ENCODE measurements around the gene EYS. TPM values are rescaled to one million over a fixed set of nuclear protein-coding genes. Genes with fewer than 3 reads are reported as not detected.

The EYS gene
- total and polyA plus RNA-seq, 2 of the 8 experiments (the other 6 are each of a cell fraction or from before 2014, with no cell fraction given), result 0.05 to 0.13 TPM

DNA sequence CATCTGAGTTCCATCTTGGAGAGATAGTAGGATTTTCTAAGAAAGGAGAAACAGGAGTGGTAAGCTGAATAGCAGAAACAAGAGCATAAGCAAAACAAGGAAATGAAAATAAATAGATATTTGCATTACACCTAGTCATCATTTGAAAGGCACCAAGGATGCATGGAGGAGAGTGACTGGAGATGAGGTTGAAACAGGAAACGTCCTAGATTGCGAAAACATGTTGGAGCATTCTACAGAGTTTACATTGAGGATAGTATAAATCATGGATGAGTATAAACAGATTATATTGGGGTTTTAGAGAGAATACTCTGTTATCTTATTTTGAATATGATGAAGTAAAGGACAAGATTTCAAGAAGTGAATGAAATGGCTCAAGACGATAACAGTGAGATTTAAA, 507.3 kb downstream of the EYS start:
- H3K9ac ChIP-seq (replicated peaks in 1 of 4; ENCODE audit: extremely low read depth in 1 of 4, low read depth in 3 of 4, low read length in 3 of 4), result no peak overlapping the region
- H3K18ac ChIP-seq (ENCODE audit: extremely low read depth, low read length), result no peak overlapping the region
- no peaks in the 10 kb centered on the region for H3K23me2 ChIP-seq (ENCODE audit: low read depth, low read length)
- H2BK12ac ChIP-seq (ENCODE audit: low read depth, low read length), result no peak overlapping the region
- H3K4ac ChIP-seq (replicated peaks; ENCODE audit: insufficient read length, low read depth, low read length), result no peak overlapping the region
- H2BK120ac ChIP-seq (replicated peaks; ENCODE audit: low read depth, low read length), result no peak overlapping the region
- no peak overlapping the region for H3K27ac ChIP-seq (ENCODE audit: low read depth, low read length)
- H4K8ac ChIP-seq (ENCODE audit: extremely low read depth, insufficient read depth, low read length), result no peak overlapping the region
- no peak overlapping the region for H3K4me3 ChIP-seq (ENCODE audit: extremely low read depth in 1 of 4, insufficient read depth in 2 of 4, low read depth in 3 of 4, low read length in 4 of 4)
- no peaks in the 10 kb centered on the region for H3K9me3 ChIP-seq (ENCODE audit: insufficient read depth in 2 of 2, low read depth in 1 of 2, low read length in 1 of 2)
- CTCF ChIA-PET (ENCODE audit: partially characterized antibody), result no interaction called here
- no peak for FAIRE-seq
- no peak overlapping the region for H2BK15ac ChIP-seq (ENCODE audit: low read length)
- POLR2A ChIA-PET (ENCODE audit: partially characterized antibody), result no interaction called here
- H3K79me1 ChIP-seq (ENCODE audit: low read depth, low read length), result no peaks in the 10 kb centered on the region
- H3K23ac ChIP-seq (ENCODE audit: insufficient read length), result no peak overlapping the region
- no peak for DNase-seq (ENCODE audit: low read depth in 1 of 2, low spot score in 2 of 2)
- H4K91ac ChIP-seq (replicated peaks; ENCODE audit: insufficient read length, low read length), result no peak overlapping the region
- no peaks in the 10 kb centered on the region for H3K4me1 ChIP-seq (replicated peaks in 1 of 4; ENCODE audit: control insufficient read depth in 3 of 4, insufficient read depth in 4 of 4, low read length in 3 of 4)
- no peak overlapping the region for H2BK20ac ChIP-seq (ENCODE audit: low read length)
- no peak overlapping the region for H4K5ac ChIP-seq (ENCODE audit: insufficient read length, low read depth, low read length)
- no peak overlapping the region for H3K14ac ChIP-seq (ENCODE audit: insufficient read length)
- no peak overlapping the region for H2BK5ac ChIP-seq (ENCODE audit: low read depth, low read length)
- no peak overlapping the region for H3K4me2 ChIP-seq (ENCODE audit: insufficient read depth in 1 of 2, low read depth in 2 of 2, low read length in 2 of 2)
- no peak overlapping the region for H2AFZ ChIP-seq (ENCODE audit: low read length)
- no peak overlapping the region for H2AK5ac ChIP-seq (ENCODE audit: low read depth, low read length)
- H3K79me2 ChIP-seq (ENCODE audit: control insufficient read depth in 1 of 2, insufficient read depth in 2 of 2, low read length in 2 of 2), result no peaks in the 10 kb centered on the region
- H3K27me3 ChIP-seq (replicated peaks in 1 of 4; ENCODE audit: control insufficient read depth in 3 of 4, extremely low read depth in 1 of 4, insufficient read depth in 3 of 4, low read length in 3 of 4), result no peaks in the 10 kb centered on the region
- WGBS, 2 experiments (ENCODE audit: extremely low coverage in 1 of 2, insufficient coverage in 1 of 2, insufficient read length in 1 of 2, insufficient replicate concordance in 2 of 2, low coverage in 1 of 2, low lambda C conversion rate in 2 of 2, missing lambda C conversion rate in 1 of 2), result 95% methylated on average over 3 of the region's 3 CpGs; no CpG with 5 or more reads in 1 of the 2 experiments
- no peaks in the 10 kb centered on the region for H3K36me3 ChIP-seq (ENCODE audit: control insufficient read depth in 2 of 4, insufficient read depth in 4 of 4, low read length in 3 of 4)
- no peaks in the 10 kb centered on the region for H4K20me1 ChIP-seq (replicated peaks in 1 of 2; ENCODE audit: control insufficient read depth in 1 of 2, insufficient read depth in 2 of 2, low read length in 2 of 2)
- no peak overlapping the region for H3K56ac ChIP-seq (replicated peaks; ENCODE audit: insufficient read length, low read depth, low read length)
- TF ChIP-seq, protein P1, sequence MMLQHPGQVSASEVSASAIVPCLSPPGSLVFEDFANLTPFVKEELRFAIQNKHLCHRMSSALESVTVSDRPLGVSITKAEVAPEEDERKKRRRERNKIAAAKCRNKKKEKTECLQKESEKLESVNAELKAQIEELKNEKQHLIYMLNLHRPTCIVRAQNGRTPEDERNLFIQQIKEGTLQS (IDR thresholded peaks at IDR 0.05; ENCODE audit: insufficient read depth, low read depth, low read length), result no peak
- TF ChIP-seq BACH1 (IDR thresholded peaks at IDR 0.05; ENCODE audit: low read length) (no peak), GABPA (IDR thresholded peaks at IDR 0.05; ENCODE audit: borderline replicate concordance, insufficient read depth, low read length) (no peak), CREB1 (IDR thresholded peaks at IDR 0.05) (no peak), HDAC6 (IDR thresholded peaks at IDR 0.05; ENCODE audit: low read depth, low read length) (no peak), KDM4A (IDR thresholded peaks at IDR 0.05; ENCODE audit: low read depth, low read length, severe bottlenecking) (no peak), PHF8 (conservative IDR thresholded peaks at IDR 0.05; ENCODE audit: low read depth, low read length) (no peak), NRF1 (IDR thresholded peaks at IDR 0.05; ENCODE audit: low read depth, low read length) (no peak), SRF (IDR thresholded peaks at IDR 0.05; ENCODE audit: low read depth, low read length) (no peak), ZNF274 (IDR thresholded peaks at IDR 0.05; ENCODE audit: borderline replicate concordance, extremely low read depth, low read length) (no peak), SP2 (IDR thresholded peaks at IDR 0.05; ENCODE audit: low read length) (no peak), SUZ12 (IDR thresholded peaks at IDR 0.05; ENCODE audit: low read length) (no peak), SP4 (IDR thresholded peaks at IDR 0.05; ENCODE audit: low read length) (no peak), CBX5 (IDR thresholded peaks at IDR 0.05; ENCODE audit: low read depth, low read length) (no peak), CHD2 (IDR thresholded peaks at IDR 0.05; ENCODE audit: low read length) (no peak), SIRT6 (IDR thresholded peaks at IDR 0.05; ENCODE audit: low read length) (no peak), TEAD4 (IDR thresholded peaks at IDR 0.05; ENCODE audit: low read depth, low read length) (no peak)

All from H1 (cell line).